Measurements from ENCODE around the gene PLA2R1. TPM values are rescaled to one million over a fixed set of nuclear protein-coding genes. Genes with fewer than 3 reads are reported as not detected.

Gene PLA2R1
- polyA plus RNA-seq, 1 donor, result 117 TPM

- DNase-seq, result no peak
These were observed 28.6 kb downstream of the PLA2R1 start for GRCh38 chr2:160033732-160034392.

- no peak for DNase-seq
These were observed 33.2 kb downstream of the PLA2R1 start for GRCh38 chr2:160029270-160029628.

GRCh38 chr2:160028431-160029269, 33.8 kb downstream of the PLA2R1 start:
- no peak for DNase-seq

GRCh38 chr2:160022162-160022561, 40.3 kb downstream of the PLA2R1 start:
- no peak for DNase-seq

- no peak for DNase-seq
These were observed 42.9 kb downstream of the PLA2R1 start for GRCh38 chr2:160019374-160020090.

- no peak for DNase-seq
These were observed 46.7 kb downstream of the PLA2R1 start for GRCh38 chr2:160015746-160016145.

GRCh38 chr2:160014227-160014626, 48.2 kb downstream of the PLA2R1 start:
- no peak for DNase-seq

GRCh38 chr2:160010361-160011145, 51.9 kb downstream of the PLA2R1 start:
- no peak for DNase-seq

GRCh38 chr2:160007111-160007510, 55.3 kb downstream of the PLA2R1 start:
- no peak for DNase-seq

GRCh38 chr2:160006475-160006874, 55.9 kb downstream of the PLA2R1 start:
- no peak for DNase-seq

- no peak for DNase-seq
These were observed 56.5 kb downstream of the PLA2R1 start for GRCh38 chr2:160005908-160006307.

- DNase-seq, result no peak
These were observed 56.9 kb downstream of the PLA2R1 start for GRCh38 chr2:160005476-160005875.

GRCh38 chr2:159998961-159999360, 63.5 kb downstream of the PLA2R1 start:
- no peak for DNase-seq

- no peak for DNase-seq
These were observed 64.2 kb downstream of the PLA2R1 start for GRCh38 chr2:159998243-159998642.

GRCh38 chr2:159996792-159997546, 65.4 kb downstream of the PLA2R1 start:
- DNase-seq, result no peak

- no peak for DNase-seq
These were observed 67.4 kb downstream of the PLA2R1 start for GRCh38 chr2:159995038-159995437.

- no peak for DNase-seq
These were observed 73.2 kb downstream of the PLA2R1 start for GRCh38 chr2:159989249-159989648.

- no peak for DNase-seq
These were observed 73.9 kb downstream of the PLA2R1 start for GRCh38 chr2:159988412-159988970.

GRCh38 chr2:159987181-159987580, 75.2 kb downstream of the PLA2R1 start:
- DNase-seq, result no peak

- DNase-seq, result no peak
These were observed 76.8 kb downstream of the PLA2R1 start for GRCh38 chr2:159985656-159986055.

- no peak for DNase-seq
These were observed 78.4 kb downstream of the PLA2R1 start for GRCh38 chr2:159984034-159984433.

Measured in left kidney (tissue), 2 donors.